MCF 10A (cell line): ENCODE results near the gene RFT1. TPM values are rescaled to one million over a fixed set of nuclear protein-coding genes. Genes with fewer than 3 reads are reported as not detected.

Experiments used
- BruUV-seq: library from RNA; stranded (reverse); fragments of 400-500 nt; replicated peaks from 2 replicates; lab custom pipeline; 2021; lab: Mats Ljungman, UMichigan
- CTCF ChIA-PET: fragments of 300-600 bp; sonication (Branson Sonifier 250); formaldehyde crosslinking; extraction: SDS; loops from one replicate; lab custom pipeline; 2021; ENCODE audit warnings: antibody characterized with exemption, inconsistent platforms; lab: Yijun Ruan, JAX
- POLR2A ChIA-PET: fragments of 300-600, 350-650 bp; sonication (Branson Sonifier 250); formaldehyde crosslinking; extraction: SDS; loops from one replicate; lab custom pipeline; 2020; ENCODE audit warnings: antibody characterized with exemption, inconsistent platforms; lab: Yijun Ruan, JAX
- DNase-seq: peaks from one replicate; pipeline ENCODE4 v3.0.0-alpha.2; 2018; ENCODE audit not compliant: unreplicated experiment
- H3K27ac Mint-ChIP-seq: one replicate; pipeline ENCODE4 v1.8.0; 2022; ENCODE audit warnings: mild to moderate bottlenecking, low read depth, mixed read lengths; ENCODE audit not compliant: unreplicated experiment
- H3K27me3 Mint-ChIP-seq: one replicate; pipeline ENCODE4 v1.8.0; 2022; ENCODE audit warnings: mixed read lengths; ENCODE audit not compliant: insufficient read depth, unreplicated experiment
- H3K36me3 Mint-ChIP-seq: one replicate; pipeline ENCODE4 v1.8.0; 2022; ENCODE audit warnings: mild to moderate bottlenecking, moderate library complexity, mixed read lengths; ENCODE audit not compliant: insufficient read depth, unreplicated experiment
- H3K4me1 Mint-ChIP-seq: one replicate; pipeline ENCODE4 v1.8.0; 2022; ENCODE audit warnings: mixed read lengths; ENCODE audit not compliant: insufficient read depth, unreplicated experiment
- H3K4me3 Mint-ChIP-seq: one replicate; pipeline ENCODE4 v1.8.0; 2022; ENCODE audit warnings: mild to moderate bottlenecking, moderate library complexity, mixed read lengths; ENCODE audit not compliant: unreplicated experiment
- H3K9me3 Mint-ChIP-seq: one replicate; pipeline ENCODE4 v1.8.0; 2022; ENCODE audit warnings: mixed read lengths; ENCODE audit not compliant: unreplicated experiment
- CTCF ChIP-seq: fragments of 200-600 bp; IDR thresholded peaks from one replicate; pipeline ENCODE4 v1.8.0; 2022; ENCODE audit warnings: antibody characterized with exemption, mild to moderate bottlenecking; ENCODE audit not compliant: unreplicated experiment
- intact Hi-C: fragments of 100-400 bp; cut with micrococcal nuclease; formaldehyde crosslinking; loops from 2 replicates; pipeline ENCODE4 v1.14.1; 2022
- total RNA-seq: library from RNA; stranded (reverse); gene quantifications from 2 replicates; pipeline ENCODE4 v1.2.3, GENCODE V29; 2022

The RFT1 gene
- total RNA-seq, 1 experiment from 2014 or later = 42.7 TPM

GRCh38 chr3:53082736-53083135 lies 47.5 kb downstream of the RFT1 start:
- intact Hi-C loops = no loop called here
- no TSS peak for BruUV-seq
- Mint-ChIP-seq H3K4me1 (no peaks in the 10 kb centered on the region), H3K9me3 (no peaks in the 10 kb centered on the region), H3K27me3 (no peaks in the 10 kb centered on the region), H3K4me3 (no peak overlapping the region), H3K36me3 (peaks cover 17% of the 10 kb centered on the region), H3K27ac (no peak overlapping the region)
- no peak for TF ChIP-seq CTCF
- ChIA-PET CTCF (interaction anchor here (1.5 kb wide), 1 partner anchor 232 kb away, joined by 3 read pairs; no protein-coding TSS in a partner anchor), POLR2A (no interaction called here)
- no peak for DNase-seq

GRCh38 chr3:53081318-53081717 lies 48.9 kb downstream of the RFT1 start:
- no TSS peak for BruUV-seq

GRCh38 chr3:53080612-53081205 lies 49.5 kb downstream of the RFT1 start:
- POLR2A ChIA-PET = no interaction called here
- DNase-seq = no peak
- H3K27ac Mint-ChIP-seq = no peak overlapping the region

More at GRCh38 chr3:53081318-53081717, 48.9 kb downstream of the RFT1 start:
- no peak for TF ChIP-seq CTCF
- Mint-ChIP-seq H3K9me3 (no peaks in the 10 kb centered on the region), H3K27ac (no peak overlapping the region), H3K27me3 (no peaks in the 10 kb centered on the region), H3K4me1 (no peaks in the 10 kb centered on the region), H3K4me3 (no peak overlapping the region), H3K36me3 (peaks cover 7% of the 10 kb centered on the region)
- ChIA-PET CTCF (interaction anchor here (1.2 kb wide), 1 partner anchor 30 kb away, joined by 3 read pairs; no protein-coding TSS in a partner anchor), POLR2A (interaction anchor here (0.5 kb wide), 1 partner anchor 41 kb away, joined by 5 read pairs; no protein-coding TSS in a partner anchor)
- DNase-seq = no peak
- intact Hi-C loops = no loop called here

More at GRCh38 chr3:53080612-53081205, 49.5 kb downstream of the RFT1 start:
- H3K4me3 Mint-ChIP-seq = no peak overlapping the region
- H3K36me3 Mint-ChIP-seq = peaks cover 7% of the 10 kb centered on the region
- intact Hi-C loops = no loop called here
- TF ChIP-seq CTCF = no peak
- no TSS peak for BruUV-seq
- no peaks in the 10 kb centered on the region for H3K9me3 Mint-ChIP-seq
- H3K27me3 Mint-ChIP-seq = no peaks in the 10 kb centered on the region
- CTCF ChIA-PET = interaction anchor here (0.6 to 1.2 kb wide), 2 partner anchors 30 to 203 kb away, joined by 3 read pairs; no protein-coding TSS in a partner anchor
- H3K4me1 Mint-ChIP-seq = no peaks in the 10 kb centered on the region
